HG02610 (cell line): ENCODE data around the gene COPZ1.
"Not testable (repeated sequence)": the region's sequence is repeated elsewhere in the genome, so short reads cannot be mapped to it uniquely, and the experiment has no call there.

Source experiments
- ATAC-seq: cut with Tn5 transposase; IDR thresholded peaks from one replicate; pipeline ENCODE4 v1.9.1; 2021; ENCODE audit warnings: mild to moderate bottlenecking, moderate library complexity; ENCODE audit not compliant: unreplicated experiment

Gene COPZ1

GRCh38 chr12:54324617-54325441, at the start of gene COPZ1:
TSS of gene COPZ1 (plus strand) at chr12:54325131. CDS start at chr12:54325164, 33 bp downstream.
- peak; percentile 97 for ATAC-seq

GRCh38 chr12:54276368-54276767, 48.6 kb upstream of the COPZ1 start:
- ATAC-seq: no peak

GRCh38 chr12:54277823-54278276, 47.1 kb upstream of the COPZ1 start:
- ATAC-seq: no peak

GRCh38 chr12:54279227-54279631, 45.7 kb upstream of the COPZ1 start:
- ATAC-seq: no peak

GRCh38 chr12:54279632-54280467, 45.1 kb upstream of the COPZ1 start, which contains the start of gene CBX5:
TSS of gene CBX5 (minus strand) at chr12:54280122. CDS start at chr12:54257650, 22,472 bp downstream.
- ATAC-seq: peak; percentile 73

- peak; percentile 89 for ATAC-seq
These were observed 44.3 kb upstream of the COPZ1 start, which contains the start of gene HNRNPA1 for GRCh38 chr12:54280468-54281260. TSS of gene HNRNPA1 (plus strand) at chr12:54280726. CDS start at chr12:54280808, 82 bp downstream.

- ATAC-seq: not testable (repeated sequence)
These were observed 43.7 kb upstream of the COPZ1 start for GRCh38 chr12:54281261-54281638.

- ATAC-seq: not testable (repeated sequence)
These were observed 43.2 kb upstream of the COPZ1 start for GRCh38 chr12:54281694-54282093.

GRCh38 chr12:54282949-54283593, 41.9 kb upstream of the COPZ1 start:
- no peak for ATAC-seq

GRCh38 chr12:54284070-54284780, 40.7 kb upstream of the COPZ1 start:
- ATAC-seq: not testable (repeated sequence)

- ATAC-seq: no peak
These were observed 39.5 kb upstream of the COPZ1 start for GRCh38 chr12:54285150-54286041.

- ATAC-seq: no peak
These were observed 38.6 kb upstream of the COPZ1 start for GRCh38 chr12:54286042-54287030.

GRCh38 chr12:54287261-54288157, 37.4 kb upstream of the COPZ1 start:
- no peak for ATAC-seq

GRCh38 chr12:54292083-54292930, 32.6 kb upstream of the COPZ1 start:
- no peak for ATAC-seq

GRCh38 chr12:54292931-54293241, 32.0 kb upstream of the COPZ1 start:
- no peak for ATAC-seq
